H1 (cell line): ENCODE data around the gene DCUN1D2. TPM values are rescaled to one million over a fixed set of nuclear protein-coding genes. Genes with fewer than 3 reads are reported as not detected.

Experiments used
- CTCF ChIA-PET: fragments of 300-600 bp; sonication (Branson Sonifier 250); formaldehyde crosslinking; loops from one replicate; lab custom pipeline; 2021; ENCODE audit not compliant: partially characterized antibody; lab: Charles Lee
- POLR2A ChIA-PET: fragments of 300-600 bp; sonication (Branson Sonifier 250); formaldehyde crosslinking; loops from one replicate; lab custom pipeline; 2021; ENCODE audit warnings: inconsistent platforms; ENCODE audit not compliant: partially characterized antibody; lab: Charles Lee
- DNase-seq, 2 experiments: peaks; one replicate each; pipeline versions ENCODE4 v3.0.0 to v3.0.0-alpha.2; 2010 to 2022; ENCODE audit warnings: low spot score in 2 of 2, low read depth in 1 of 2, mixed read lengths in 1 of 2
- FAIRE-seq: peaks from 2 replicates; lab custom pipeline; 2011; peaks lifted over from hg19 to GRCh38; lab: Jason Lieb, UNC
- H2AFZ ChIP-seq: 2 replicates; pipeline ENCODE4 v1.8.1; 2012; ENCODE audit warnings: low read length, inconsistent platforms
- H2AK5ac ChIP-seq: 2 replicates; pipeline ENCODE4 v1.6.1; 2013; ENCODE audit warnings: low read depth, low read length
- H2BK120ac ChIP-seq: replicated peaks from 2 replicates; pipeline ENCODE3; 2013; ENCODE audit warnings: low read depth, low read length, inconsistent platforms
- H2BK12ac ChIP-seq: 2 replicates; pipeline ENCODE4 v1.6.1; 2013; ENCODE audit warnings: low read depth, low read length
- H2BK15ac ChIP-seq: 2 replicates; pipeline ENCODE4 v1.6.1; 2013; ENCODE audit warnings: low read length
- H2BK20ac ChIP-seq: 2 replicates; pipeline ENCODE4 v1.6.1; 2013; ENCODE audit warnings: low read length
- H2BK5ac ChIP-seq: 2 replicates; pipeline ENCODE4 v1.6.1; 2013; ENCODE audit warnings: low read depth, low read length
- H3K14ac ChIP-seq: 2 replicates; pipeline ENCODE4 v1.6.1; 2013; ENCODE audit warnings: inconsistent platforms; ENCODE audit not compliant: insufficient read length
- H3K18ac ChIP-seq: 2 replicates; pipeline ENCODE4 v1.6.1; 2013; ENCODE audit warnings: low read length; ENCODE audit errors: extremely low read depth
- H3K23ac ChIP-seq: 2 replicates; pipeline ENCODE4 v1.6.1; 2013; ENCODE audit warnings: inconsistent platforms; ENCODE audit not compliant: insufficient read length
- H3K23me2 ChIP-seq: 2 replicates; pipeline ENCODE4 v1.6.1; 2013; ENCODE audit warnings: low read depth, low read length
- H3K27ac ChIP-seq: 2 replicates; pipeline ENCODE4 v1.6.1; 2011; ENCODE audit warnings: low read depth, low read length, inconsistent platforms
- H3K27me3 ChIP-seq, 4 experiments: replicated peaks in 1 of 4; 1 replicate in 1 of 4; 2 replicates in 3 of 4; pipeline versions ENCODE4 v1.6.1 to v1.8.1; 2011 to 2013; ENCODE audit warnings: low read length in 3 of 4, mild to moderate bottlenecking in 3 of 4, inconsistent platforms in 2 of 4, mixed read lengths in 2 of 4, moderate library complexity in 1 of 4; ENCODE audit not compliant: control insufficient read depth in 3 of 4, insufficient read depth in 3 of 4; ENCODE audit errors: extremely low read depth in 1 of 4
- H3K36me3 ChIP-seq, 4 experiments: 2 replicates each; pipeline versions ENCODE4 v1.6.1 to v1.8.1; 2011 to 2013; ENCODE audit warnings: mild to moderate bottlenecking in 4 of 4, low read length in 3 of 4, moderate library complexity in 2 of 4, control low read depth in 1 of 4, inconsistent platforms in 1 of 4; ENCODE audit not compliant: insufficient read depth in 4 of 4, control insufficient read depth in 2 of 4
- H3K4ac ChIP-seq: replicated peaks from 2 replicates; pipeline ENCODE3; 2013; ENCODE audit warnings: low read length, low read depth, mixed read lengths, inconsistent platforms; ENCODE audit not compliant: insufficient read length
- H3K4me1 ChIP-seq, 4 experiments: replicated peaks in 1 of 4; 1 replicate in 1 of 4; 2 replicates in 3 of 4; pipeline versions ENCODE4 v1.6.1 to v1.8.1; 2011 to 2013; ENCODE audit warnings: low read length in 3 of 4, inconsistent platforms in 2 of 4, mixed read lengths in 1 of 4; ENCODE audit not compliant: insufficient read depth in 4 of 4, control insufficient read depth in 3 of 4
- H3K4me2 ChIP-seq, 2 experiments: 2 replicates each; pipeline versions ENCODE4 v1.6.1 to v1.8.1; 2011 to 2013; ENCODE audit warnings: low read depth in 2 of 2, low read length in 2 of 2, control low read depth in 1 of 2, inconsistent platforms in 1 of 2, mild to moderate bottlenecking in 1 of 2; ENCODE audit not compliant: insufficient read depth in 1 of 2
- H3K4me3 ChIP-seq, 4 experiments: fragments of 200-600, 300-600 bp in 1 of 4; sonication (generic), shearing (Covaris generic), sonication (Bioruptor Twin) in 1 of 4; 2 replicates each; pipeline versions ENCODE4 v1.5.1 to v1.8.1; 2011 to 2016; ENCODE audit warnings: low read length in 4 of 4, low read depth in 3 of 4, control low read depth in 2 of 4, inconsistent platforms in 2 of 4, mild to moderate bottlenecking in 2 of 4, mixed read lengths in 1 of 4, moderate library complexity in 1 of 4; ENCODE audit not compliant: insufficient read depth in 2 of 4; ENCODE audit errors: extremely low read depth in 1 of 4
- H3K56ac ChIP-seq: replicated peaks from 2 replicates; pipeline ENCODE3; 2013; ENCODE audit warnings: low read depth, mild to moderate bottlenecking, mixed read lengths, low read length, inconsistent platforms; ENCODE audit not compliant: insufficient read length
- H3K79me1 ChIP-seq: 2 replicates; pipeline ENCODE4 v1.6.1; 2013; ENCODE audit warnings: low read depth, low read length, control low read depth
- H3K79me2 ChIP-seq, 2 experiments: 2 replicates each; pipeline versions ENCODE4 v1.6.1 to v1.8.1; 2012 to 2013; ENCODE audit warnings: low read length in 2 of 2, mild to moderate bottlenecking in 2 of 2, inconsistent platforms in 1 of 2; ENCODE audit not compliant: insufficient read depth in 2 of 2, control insufficient read depth in 1 of 2
- H3K9ac ChIP-seq, 4 experiments: replicated peaks in 1 of 4; 1 replicate in 1 of 4; 2 replicates in 3 of 4; pipeline versions ENCODE4 v1.6.1 to v1.8.1; 2011 to 2013; ENCODE audit warnings: low read depth in 3 of 4, low read length in 3 of 4, control low read depth in 2 of 4, mild to moderate bottlenecking in 2 of 4, moderate library complexity in 2 of 4, inconsistent platforms in 1 of 4; ENCODE audit errors: extremely low read depth in 1 of 4
- H3K9me3 ChIP-seq, 2 experiments: 2 replicates each; pipeline versions ENCODE4 v1.6.1 to v1.8.1; 2012 to 2013; ENCODE audit warnings: mild to moderate bottlenecking in 2 of 2, moderate library complexity in 2 of 2, control low read depth in 1 of 2, inconsistent platforms in 1 of 2, low read depth in 1 of 2, low read length in 1 of 2, mixed read lengths in 1 of 2; ENCODE audit not compliant: insufficient read depth in 2 of 2
- H4K20me1 ChIP-seq, 2 experiments: replicated peaks in 1 of 2; 2 replicates each; pipeline versions ENCODE3 to v1.8.1; 2011 to 2013; ENCODE audit warnings: inconsistent platforms in 2 of 2, low read length in 2 of 2, mild to moderate bottlenecking in 1 of 2; ENCODE audit not compliant: insufficient read depth in 2 of 2, control insufficient read depth in 1 of 2
- H4K5ac ChIP-seq: 2 replicates; pipeline ENCODE4 v1.6.1; 2013; ENCODE audit warnings: low read length, low read depth, mixed read lengths, inconsistent platforms; ENCODE audit not compliant: insufficient read length
- H4K8ac ChIP-seq: 2 replicates; pipeline ENCODE4 v1.8.0; 2013; ENCODE audit warnings: mild to moderate bottlenecking, moderate library complexity, low read length, inconsistent platforms; ENCODE audit not compliant: insufficient read depth; ENCODE audit errors: extremely low read depth
- H4K91ac ChIP-seq: replicated peaks from 2 replicates; pipeline ENCODE3; 2013; ENCODE audit warnings: low read length, mixed read lengths, inconsistent platforms; ENCODE audit not compliant: insufficient read length
- CREB1 ChIP-seq: IDR thresholded peaks from 2 replicates; pipeline ENCODE4 v1.6.1; 2012; ENCODE audit warnings: inconsistent platforms
- EP300 ChIP-seq, 2 experiments: IDR thresholded peaks; 1 replicate in 1 of 2; 2 replicates in 1 of 2; pipeline ENCODE4 v1.6.1; 2011 to 2012; ENCODE audit warnings: low read depth in 2 of 2, low read length in 2 of 2, mild to moderate bottlenecking in 2 of 2, borderline replicate concordance in 1 of 2, inconsistent platforms in 1 of 2, moderate library complexity in 1 of 2
- EZH2 ChIP-seq: fragments of 200-600 bp; sonication (generic); IDR thresholded peaks from 2 replicates; pipeline ENCODE4 v1.7.1; 2012; ENCODE audit warnings: low read depth, mild to moderate bottlenecking, moderate library complexity, low read length, inconsistent platforms; ENCODE audit not compliant: severe bottlenecking
- GABPA ChIP-seq: IDR thresholded peaks from 2 replicates; pipeline ENCODE4 v1.6.1; 2011; ENCODE audit warnings: mild to moderate bottlenecking, low read length, moderate library complexity, borderline replicate concordance; ENCODE audit not compliant: insufficient read depth
- MAFK ChIP-seq: IDR thresholded peaks from 2 replicates; pipeline ENCODE4 v1.6.1; 2012; ENCODE audit warnings: low read depth, mild to moderate bottlenecking, improper control_type of control experiment, low read length
- PHF8 ChIP-seq: fragments of 200-600 bp; sonication (generic); conservative IDR thresholded peaks from 2 replicates; pipeline ENCODE4 v1.7.1; 2012; ENCODE audit warnings: low read depth, mild to moderate bottlenecking, inconsistent platforms, low read length, moderate library complexity
- RNF2 ChIP-seq: fragments of 200-900, 300-1000 bp; sonication (generic); IDR thresholded peaks from 2 replicates; pipeline ENCODE4 v1.7.1; 2016; ENCODE audit warnings: borderline replicate concordance, low read depth, mild to moderate bottlenecking, antibody characterized with exemption, low read length; ENCODE audit not compliant: poor library complexity, severe bottlenecking; ENCODE audit errors: missing control alignments
- SIN3A ChIP-seq, 2 experiments: IDR thresholded peaks in 1 of 2; conservative IDR thresholded peaks in 1 of 2; 2 replicates each; pipeline ENCODE4 v1.6.1; 2011 to 2012; ENCODE audit warnings: low read length in 2 of 2, improper control_type of control experiment in 1 of 2, low read depth in 1 of 2, mild to moderate bottlenecking in 1 of 2
- SIX5 ChIP-seq: IDR thresholded peaks from 2 replicates; pipeline ENCODE4 v1.6.1; 2011; ENCODE audit warnings: mild to moderate bottlenecking, low read depth, low read length
- SP2 ChIP-seq: IDR thresholded peaks from 2 replicates; pipeline ENCODE4 v1.6.1; 2012; ENCODE audit warnings: mild to moderate bottlenecking, low read length, inconsistent platforms
- TAF7 ChIP-seq: optimal IDR thresholded peaks from 2 replicates; pipeline ENCODE3; 2011; ENCODE audit warnings: low read depth, mild to moderate bottlenecking, inconsistent platforms, low read length, moderate library complexity, borderline replicate concordance
- TBP ChIP-seq: IDR thresholded peaks from 2 replicates; pipeline ENCODE4 v1.6.1; 2011; ENCODE audit warnings: low read depth, low read length, improper control_type of control experiment
- TCF12 ChIP-seq: IDR thresholded peaks from 2 replicates; pipeline ENCODE4 v1.6.1; 2011; ENCODE audit warnings: low read depth, mild to moderate bottlenecking, low read length
- TEAD4 ChIP-seq: IDR thresholded peaks from 2 replicates; pipeline ENCODE4 v1.6.1; 2012; ENCODE audit warnings: low read depth, low read length, inconsistent platforms, mixed read lengths
- WGBS, 2 experiments: shearing (Covaris generic) in 1 of 2; methylation state at CpG; one replicate each; pipeline versions ENCODE4 v1.1.6 to v1.1.7; 2013 to 2015; ENCODE audit warnings: low lambda C conversion rate in 2 of 2, mixed read lengths in 2 of 2, inconsistent platforms in 1 of 2, low coverage in 1 of 2, missing lambda C conversion rate in 1 of 2; ENCODE audit not compliant: insufficient replicate concordance in 2 of 2, insufficient coverage in 1 of 2, insufficient read length in 1 of 2; ENCODE audit errors: extremely low coverage in 1 of 2, missing lambda C conversion rate in 1 of 2; 5-methylcytosine and 5-hydroxymethylcytosine counted together
- polyA plus RNA-seq, 7 experiments: library from polyadenylated mRNA; depleted of rRNA in 3 of 7; stranded (reverse) in 5 of 7; unstranded in 2 of 7; fragments of >200 nt in 5 of 7; fragments of 200-250 nt in 2 of 7; gene quantifications; 1 replicate in 5 of 7; 2 replicates in 1 of 7; 4 replicates in 1 of 7; pipeline versions ENCODE4 v1.2.1 to v1.2.3, GENCODE V29; 2011 to 2013; ENCODE audit warnings: missing spikeins in 2 of 7, mixed read lengths in 2 of 7
- total RNA-seq: library from RNA; stranded (reverse); fragmentation: NEBNext Ultra II Directional; extraction: Animal tissue kit (Norgen Biotek cat#: 25700); gene quantifications from 2 replicates; pipeline ENCODE4 v1.2.1, GENCODE V29; 2021

The DCUN1D2 gene
- total and polyA plus RNA-seq, 2 of the 8 experiments (the other 6 are each of a cell fraction or from before 2014, with no cell fraction given), result 19.5 to 35.3 TPM

DNA sequence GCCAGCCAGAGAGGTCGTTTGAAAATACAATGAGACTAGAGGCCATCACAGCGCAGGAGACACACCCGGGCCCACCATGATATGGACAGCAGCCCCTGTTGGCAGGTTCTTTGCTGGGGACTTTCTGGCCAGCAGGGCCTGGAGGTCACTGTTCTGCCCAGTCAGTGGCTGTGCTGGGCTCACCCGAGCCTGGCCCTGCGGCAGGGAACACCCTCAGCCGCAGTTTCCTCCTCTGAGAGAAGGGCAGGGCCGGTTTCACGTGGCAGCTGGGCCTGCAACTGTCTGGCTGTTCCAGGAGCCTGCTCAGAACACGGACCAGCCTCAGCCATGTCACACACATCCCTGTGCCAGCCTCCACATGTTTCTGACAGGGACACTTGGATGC, 76.6 kb downstream of the DCUN1D2 start:
- no peak overlapping the region for H4K91ac ChIP-seq
- H3K4me1 ChIP-seq, result peaks cover 0 to 7% (median 0%) of the 10 kb centered on the region in 4 experiments; a peak in 2 of 7 replicates
- H2AK5ac ChIP-seq, result no peak overlapping the region
- H3K4me2 ChIP-seq, result no peak overlapping the region
- WGBS, 2 experiments, result 86% methylated on average over 9 of the region's 9 CpGs; no CpG with 5 or more reads in 1 of the 2 experiments
- no peaks in the 10 kb centered on the region for H3K23me2 ChIP-seq
- no peaks in the 10 kb centered on the region for H3K36me3 ChIP-seq
- H3K9ac ChIP-seq, result no peak overlapping the region
- H2BK15ac ChIP-seq, result no peak overlapping the region
- no peak overlapping the region for H3K27ac ChIP-seq
- H3K18ac ChIP-seq, result no peak overlapping the region
- H3K27me3 ChIP-seq, result no peaks in the 10 kb centered on the region
- no peak overlapping the region for H2AFZ ChIP-seq
- H3K79me1 ChIP-seq, result no peaks in the 10 kb centered on the region
- no peak overlapping the region for H4K5ac ChIP-seq
- H2BK5ac ChIP-seq, result no peak overlapping the region
- H3K4me3 ChIP-seq, result no peak overlapping the region
- ChIA-PET POLR2A (no interaction called here), CTCF (interaction anchor here (1.0 to 2.0 kb wide), 2 partner anchors 11 to 23 kb away, joined by 3 to 5 read pairs; no protein-coding TSS in a partner anchor)
- H2BK12ac ChIP-seq, result 0 out of 2 replicates have a peak overlapping the region, but pooled peaks have one; percentile 9
- H3K4ac ChIP-seq, result no peak overlapping the region
- no peak overlapping the region for H4K8ac ChIP-seq
- no peak overlapping the region for H2BK20ac ChIP-seq
- H3K56ac ChIP-seq, result no peak overlapping the region
- no peaks in the 10 kb centered on the region for H3K79me2 ChIP-seq
- H3K14ac ChIP-seq, result no peak overlapping the region
- DNase-seq (no peak), FAIRE-seq (no peak)
- H3K23ac ChIP-seq, result no peak overlapping the region
- H2BK120ac ChIP-seq, result no peak overlapping the region
- no peaks in the 10 kb centered on the region; a peak in 1 of 4 replicates for H3K9me3 ChIP-seq
- H4K20me1 ChIP-seq, result peaks cover 0 to 1% of the 10 kb centered on the region in 2 experiments
- TF ChIP-seq EP300 (IDR thresholded peaks at IDR 0.05; ENCODE audit: borderline replicate concordance in 1 of 2, low read depth in 2 of 2, low read length in 2 of 2) (no peak), SIX5 (no peak), TBP (no peak), SIN3A (conservative IDR thresholded peaks at IDR 0.05 in 1 of 2, IDR thresholded peaks at IDR 0.05 in 1 of 2; ENCODE audit: low read depth in 1 of 2, low read length in 2 of 2) (no peak), TCF12 (no peak), PHF8 (no peak), MAFK (no peak), CREB1 (no peak), TEAD4 (no peak), TAF7 (no peak), SP2 (no peak), GABPA (no peak), RNF2 (no peak), EZH2 (no peak)
